Activated T-cell treated with anti-CD3 and anti-CD28 coated beads, Interleukin-2, amount 50 U/mL, for 24 hours (primary cell): ENCODE data around the gene NACA2.
"Not testable (repeated sequence)": the region's sequence is repeated elsewhere in the genome, so short reads cannot be mapped to it uniquely, and the experiment has no call there.

Experiments used
- DNase-seq: peaks from one replicate; pipeline ENCODE4 v3.0.0-alpha.2; 2020
- H3K27ac Mint-ChIP-seq: 2 replicates; pipeline ENCODE4 v1.8.0; 2020; ENCODE audit warnings: mild to moderate bottlenecking, mixed read lengths
- H3K27me3 Mint-ChIP-seq: 2 replicates; pipeline ENCODE4 v1.8.0; 2020; ENCODE audit warnings: mixed read lengths
- H3K36me3 Mint-ChIP-seq: 2 replicates; pipeline ENCODE4 v1.8.0; 2020; ENCODE audit warnings: low read depth, mixed read lengths
- H3K4me1 Mint-ChIP-seq: 2 replicates; pipeline ENCODE4 v1.8.0; 2020; ENCODE audit warnings: low read depth, mixed read lengths
- H3K4me3 Mint-ChIP-seq: 2 replicates; pipeline ENCODE4 v1.8.0; 2020; ENCODE audit warnings: mild to moderate bottlenecking, moderate library complexity, mixed read lengths
- H3K9me3 Mint-ChIP-seq: 2 replicates; pipeline ENCODE4 v1.8.0; 2020; ENCODE audit warnings: mixed read lengths

NACA2 gene

GRCh38 chr17:61591018-61591417 lies at the start of gene NACA2:
Gene NACA2, minus strand, starts transcription at chr17:61591219. Its CDS starts 39 bp downstream, at chr17:61591180.
- H3K27me3 Mint-ChIP-seq: peaks cover 21% of the 10 kb centered on the region
- no peak within 1 kb of the TSS for H3K27ac Mint-ChIP-seq
- no peaks in the 10 kb centered on the region for H3K4me1 Mint-ChIP-seq
- no peaks in the 10 kb centered on the region for H3K36me3 Mint-ChIP-seq
- H3K4me3 Mint-ChIP-seq: no peak within 1 kb of the TSS
- H3K9me3 Mint-ChIP-seq: no peaks in the 10 kb centered on the region
- DNase-seq: no peak

GRCh38 chr17:61639818-61640217 lies 48.8 kb upstream of the NACA2 start:
- Mint-ChIP-seq H3K9me3 (no peaks in the 10 kb centered on the region), H3K4me1 (no peaks in the 10 kb centered on the region), H3K36me3 (no peaks in the 10 kb centered on the region), H3K27me3 (peaks cover 45% of the 10 kb centered on the region), H3K27ac (no peak overlapping the region), H3K4me3 (no peak overlapping the region)
- DNase-seq: no peak

GRCh38 chr17:61638087-61638486 lies 47.1 kb upstream of the NACA2 start:
- DNase-seq: no peak
- Mint-ChIP-seq H3K4me3 (no peak overlapping the region), H3K27ac (no peak overlapping the region), H3K36me3 (no peaks in the 10 kb centered on the region), H3K27me3 (peaks cover 46% of the 10 kb centered on the region), H3K9me3 (no peaks in the 10 kb centered on the region), H3K4me1 (no peaks in the 10 kb centered on the region)

GRCh38 chr17:61635913-61636432 lies 45.0 kb upstream of the NACA2 start:
- Mint-ChIP-seq H3K36me3 (no peaks in the 10 kb centered on the region), H3K9me3 (no peaks in the 10 kb centered on the region), H3K27me3 (peaks cover 58% of the 10 kb centered on the region), H3K27ac (no peak overlapping the region), H3K4me1 (no peaks in the 10 kb centered on the region), H3K4me3 (no peak overlapping the region)
- no peak for DNase-seq

GRCh38 chr17:61634942-61635538 lies 44.0 kb upstream of the NACA2 start:
- no peak for DNase-seq
- Mint-ChIP-seq H3K27ac (no peak overlapping the region), H3K4me3 (no peak overlapping the region), H3K4me1 (no peaks in the 10 kb centered on the region), H3K36me3 (no peaks in the 10 kb centered on the region), H3K27me3 (peaks cover 65% of the 10 kb centered on the region), H3K9me3 (no peaks in the 10 kb centered on the region)

GRCh38 chr17:61634011-61634539 lies 43.1 kb upstream of the NACA2 start:
- DNase-seq: no peak
- no peak overlapping the region for H3K27ac Mint-ChIP-seq
- H3K36me3 Mint-ChIP-seq: no peaks in the 10 kb centered on the region
- H3K4me1 Mint-ChIP-seq: no peaks in the 10 kb centered on the region
- H3K4me3 Mint-ChIP-seq: no peak overlapping the region
- H3K27me3 Mint-ChIP-seq: peaks cover 66% of the 10 kb centered on the region
- no peaks in the 10 kb centered on the region for H3K9me3 Mint-ChIP-seq

GRCh38 chr17:61632826-61633225 lies 41.8 kb upstream of the NACA2 start:
- no peaks in the 10 kb centered on the region for H3K36me3 Mint-ChIP-seq
- peaks cover 59% of the 10 kb centered on the region for H3K27me3 Mint-ChIP-seq
- H3K4me1 Mint-ChIP-seq: no peaks in the 10 kb centered on the region
- H3K27ac Mint-ChIP-seq: no peak overlapping the region
- DNase-seq: no peak
- no peaks in the 10 kb centered on the region for H3K9me3 Mint-ChIP-seq
- no peak overlapping the region for H3K4me3 Mint-ChIP-seq

- no peaks in the 10 kb centered on the region for H3K9me3 Mint-ChIP-seq
- no peaks in the 10 kb centered on the region for H3K36me3 Mint-ChIP-seq
- no peak for DNase-seq
- no peaks in the 10 kb centered on the region for H3K4me1 Mint-ChIP-seq
- H3K4me3 Mint-ChIP-seq: no peak overlapping the region
- H3K27ac Mint-ChIP-seq: no peak overlapping the region
- peaks cover 55% of the 10 kb centered on the region for H3K27me3 Mint-ChIP-seq
These were observed 40.8 kb upstream of the NACA2 start for GRCh38 chr17:61631800-61632199.

- not testable (repeated sequence) for H3K27ac Mint-ChIP-seq, H3K4me1 Mint-ChIP-seq, H3K36me3 Mint-ChIP-seq, H3K9me3 Mint-ChIP-seq, DNase-seq, H3K4me3 Mint-ChIP-seq
- H3K27me3 Mint-ChIP-seq: peaks cover 55% of the 10 kb centered on the region
These were observed 37.1 kb upstream of the NACA2 start for GRCh38 chr17:61628158-61628557.

GRCh38 chr17:61627658-61628057 lies 36.6 kb upstream of the NACA2 start:
- no peak for DNase-seq
- Mint-ChIP-seq H3K4me1 (no peaks in the 10 kb centered on the region), H3K27me3 (peaks cover 52% of the 10 kb centered on the region), H3K27ac (no peak overlapping the region), H3K36me3 (no peaks in the 10 kb centered on the region), H3K4me3 (no peak overlapping the region), H3K9me3 (no peaks in the 10 kb centered on the region)

- H3K27me3 Mint-ChIP-seq: peaks cover 52% of the 10 kb centered on the region
- H3K27ac Mint-ChIP-seq: no peak overlapping the region
- H3K4me1 Mint-ChIP-seq: no peaks in the 10 kb centered on the region
- no peak for DNase-seq
- H3K36me3 Mint-ChIP-seq: no peaks in the 10 kb centered on the region
- no peaks in the 10 kb centered on the region for H3K9me3 Mint-ChIP-seq
- H3K4me3 Mint-ChIP-seq: no peak overlapping the region
These were observed 36.1 kb upstream of the NACA2 start for GRCh38 chr17:61627125-61627524.

GRCh38 chr17:61625564-61625963 lies 34.5 kb upstream of the NACA2 start:
- Mint-ChIP-seq H3K4me1 (no peaks in the 10 kb centered on the region), H3K9me3 (no peaks in the 10 kb centered on the region)

GRCh38 chr17:61624951-61625350 lies 33.9 kb upstream of the NACA2 start:
- Mint-ChIP-seq H3K36me3 (no peaks in the 10 kb centered on the region), H3K27ac (no peak overlapping the region), H3K4me3 (no peak overlapping the region), H3K9me3 (no peaks in the 10 kb centered on the region), H3K27me3 (peaks cover 46% of the 10 kb centered on the region), H3K4me1 (no peaks in the 10 kb centered on the region)
- no peak for DNase-seq

More at GRCh38 chr17:61625564-61625963, 34.5 kb upstream of the NACA2 start:
- no peak overlapping the region for H3K27ac Mint-ChIP-seq
- H3K36me3 Mint-ChIP-seq: no peaks in the 10 kb centered on the region
- no peak overlapping the region for H3K4me3 Mint-ChIP-seq
- H3K27me3 Mint-ChIP-seq: peaks cover 50% of the 10 kb centered on the region
- DNase-seq: no peak

- Mint-ChIP-seq H3K27me3 (peaks cover 36% of the 10 kb centered on the region), H3K27ac (no peak overlapping the region), H3K9me3 (peaks cover 10% of the 10 kb centered on the region), H3K4me3 (no peak overlapping the region), H3K36me3 (no peaks in the 10 kb centered on the region), H3K4me1 (no peaks in the 10 kb centered on the region)
- no peak for DNase-seq
These were observed 30.3 kb upstream of the NACA2 start for GRCh38 chr17:61621317-61621716.

GRCh38 chr17:61619953-61620352 lies 28.9 kb upstream of the NACA2 start:
- Mint-ChIP-seq H3K27ac (no peak overlapping the region), H3K9me3 (peaks cover 10% of the 10 kb centered on the region), H3K36me3 (no peaks in the 10 kb centered on the region), H3K4me1 (peaks cover 4% of the 10 kb centered on the region), H3K4me3 (no peak overlapping the region), H3K27me3 (peaks cover 34% of the 10 kb centered on the region)
- no peak for DNase-seq
